ENCODE results near the gene PRDM16. TPM values are rescaled to one million over a fixed set of nuclear protein-coding genes. Genes with fewer than 3 reads are reported as not detected.

Gene PRDM16
- polyA plus RNA-seq, 1 donor from 2014 or later: 0.21 TPM

GRCh38 chr1:3438661-3439180, 369.7 kb downstream of the PRDM16 start:
- H3K4me3 ChIP-seq (ENCODE audit: low read length): no peak overlapping the region
- H2AFZ ChIP-seq (ENCODE audit: low read depth, low read length): no peak overlapping the region
- TF ChIP-seq SMC3 (conservative IDR thresholded peaks at IDR 0.05; ENCODE audit: poor library complexity) (no peak), TAF1 (IDR thresholded peaks at IDR 0.05; ENCODE audit: low read depth) (no peak), EP300 (conservative IDR thresholded peaks at IDR 0.05; ENCODE audit: poor library complexity, severe bottlenecking) (no peak), RAD21 (conservative IDR thresholded peaks at IDR 0.05) (no peak), POLR2AphosphoS5 (IDR thresholded peaks at IDR 0.05) (no peak), REST (IDR thresholded peaks at IDR 0.05; ENCODE audit: borderline replicate concordance) (no peak), EZH2 (IDR thresholded peaks at IDR 0.05; ENCODE audit: borderline replicate concordance, insufficient read depth, low read length, poor library complexity, severe bottlenecking) (no peak)
- no peak overlapping the region for H3K27ac ChIP-seq (ENCODE audit: low read length)
- H3K79me2 ChIP-seq (replicated peaks; ENCODE audit: insufficient read depth, low read length): no peaks in the 10 kb centered on the region
- no peaks in the 10 kb centered on the region for H3K9me3 ChIP-seq (ENCODE audit: low read length)
- H3F3A ChIP-seq (ENCODE audit: insufficient read depth, low read length, poor library complexity, severe bottlenecking): no peaks in the 10 kb centered on the region
- H3K36me3 ChIP-seq (ENCODE audit: insufficient read depth, low read length): no peaks in the 10 kb centered on the region
- H3K27me3 ChIP-seq (ENCODE audit: insufficient read depth, low read depth, low read length): no peaks in the 10 kb centered on the region
- H4K20me1 ChIP-seq (ENCODE audit: insufficient read depth): no peaks in the 10 kb centered on the region
- no peak overlapping the region for H3K9ac ChIP-seq (ENCODE audit: low read length)
- no peak overlapping the region for H3K4me2 ChIP-seq (ENCODE audit: low read length)
- no peaks in the 10 kb centered on the region for H3K9me2 ChIP-seq (ENCODE audit: insufficient read depth, low read length)

GRCh38 chr1:3439346-3440299, 370.6 kb downstream of the PRDM16 start:
- Histone ChIP-seq H3K79me2 (replicated peaks; ENCODE audit: insufficient read depth, low read length) (no peaks in the 10 kb centered on the region), H4K20me1 (ENCODE audit: insufficient read depth) (no peaks in the 10 kb centered on the region), H3K4me3 (ENCODE audit: low read length) (no peak overlapping the region), H2AFZ (ENCODE audit: low read depth, low read length) (no peak overlapping the region), H3K9me3 (ENCODE audit: low read length) (no peaks in the 10 kb centered on the region), H3K4me2 (ENCODE audit: low read length) (no peak overlapping the region), H3K36me3 (ENCODE audit: insufficient read depth, low read length) (no peaks in the 10 kb centered on the region), H3F3A (ENCODE audit: insufficient read depth, low read length, poor library complexity, severe bottlenecking) (no peaks in the 10 kb centered on the region), H3K9me2 (ENCODE audit: insufficient read depth, low read length) (no peaks in the 10 kb centered on the region), H3K27ac (ENCODE audit: low read length) (no peak overlapping the region), H3K27me3 (ENCODE audit: insufficient read depth, low read depth, low read length) (no peaks in the 10 kb centered on the region), H3K9ac (ENCODE audit: low read length) (no peak overlapping the region)
- TF ChIP-seq MXI1 (conservative IDR thresholded peaks at IDR 0.05; ENCODE audit: poor library complexity, severe bottlenecking) (no peak), RAD21 (conservative IDR thresholded peaks at IDR 0.05) (no peak), SMC3 (conservative IDR thresholded peaks at IDR 0.05; ENCODE audit: poor library complexity) (no peak), CTCF (IDR thresholded peaks at IDR 0.05; ENCODE audit: poor library complexity, severe bottlenecking) (no peak)

Data from neural cell (in vitro differentiated cells).